ENCODE measurements around the gene STXBP5L. TPM values are rescaled to one million over a fixed set of nuclear protein-coding genes. Genes with fewer than 3 reads are reported as not detected.

Gene STXBP5L
- total RNA-seq, 2 donors from 2014 or later, result under 0.01 to 0.78 TPM

Small RNA genes lying within 50 kb of the gene (microRNA-seq; reads per million reads assigned to microRNA genes)
- gene MIR5682 (ENCODE audit: borderline number of aligned reads in 2 of 2, borderline replicate concordance in 2 of 2), result 0 reads per million in 2 donors

Small RNA genes lying within 50 kb of the gene (small RNA-seq; reads per million reads assigned to genes)
- gene MIR5682, result not detected

Other genes starting within 250 kb of the STXBP5L start
- 10 to 100 TPM; 14.2 to 14.3 TPM for gene HGD, start 226.0 kb upstream of the STXBP5L start, total RNA-seq
- 1 to 10 TPM; 7.3 to 9.9 TPM for gene RABL3, start 165.7 kb upstream of the STXBP5L start, total RNA-seq
- gene GTF2E1, start 165.5 kb upstream of the STXBP5L start, total RNA-seq, result 1 to 10 TPM; 3.6 to 5.9 TPM